ENCODE results near the gene ASL. TPM values are rescaled to one million over a fixed set of nuclear protein-coding genes. Genes with fewer than 3 reads are reported as not detected.
"Not testable (repeated sequence)": the region's sequence is repeated elsewhere in the genome, so short reads cannot be mapped to it uniquely, and the experiment has no call there.

Gene ASL
- total RNA-seq, 1 experiment from 2014 or later: 58.7 TPM

DNA sequence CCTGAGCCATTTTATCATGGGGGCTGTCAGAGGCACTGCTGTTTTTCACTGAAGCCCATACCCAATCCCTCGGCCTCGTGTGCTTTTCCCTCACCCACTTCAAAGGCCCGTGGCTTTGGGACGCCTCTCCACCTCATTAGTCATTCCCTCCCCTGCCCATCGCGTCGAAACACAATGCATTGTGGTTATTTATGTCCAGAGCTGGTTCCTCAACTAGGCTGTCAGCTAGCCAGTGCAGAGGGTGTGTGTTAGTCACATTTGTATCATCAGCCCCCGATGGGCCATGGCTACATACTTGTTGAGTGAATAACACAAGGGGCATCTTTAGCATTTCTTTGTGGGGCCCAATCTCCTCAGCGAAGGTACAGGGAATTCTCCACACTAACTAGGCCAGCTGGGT lies 35.2 kb downstream of the ASL start:
- no peak for DNase-seq (ENCODE audit: low spot score)
- in situ Hi-C loops (cut with HindIII; ENCODE audit: low sequenced_read_pairs): no loop called here

GRCh38 chr7:66114743-66115649 lies 39.4 kb downstream of the ASL start, which contains the start of gene CRCP:
Gene CRCP (plus strand): TSS chr7:66114847. CDS start chr7:66114963, 116 bp downstream.
- in situ Hi-C loops (cut with HindIII; ENCODE audit: low sequenced_read_pairs): no loop called here
- DNase-seq (ENCODE audit: low spot score): peak; percentile 81

GRCh38 chr7:66116680-66117420 lies 41.2 kb downstream of the ASL start:
- in situ Hi-C loops (cut with HindIII; ENCODE audit: low sequenced_read_pairs): not testable (repeated sequence)

GRCh38 chr7:66118603-66119002 lies 43.0 kb downstream of the ASL start:
- no peak for DNase-seq (ENCODE audit: low spot score)
- in situ Hi-C loops (cut with HindIII; ENCODE audit: low sequenced_read_pairs): no loop called here

More at GRCh38 chr7:66116680-66117420, 41.2 kb downstream of the ASL start:
- not testable (repeated sequence) for DNase-seq (ENCODE audit: low spot score)

GRCh38 chr7:66119245-66119850 lies 43.7 kb downstream of the ASL start:
- DNase-seq (ENCODE audit: low spot score): no peak
- in situ Hi-C loops (cut with HindIII; ENCODE audit: low sequenced_read_pairs): no loop called here

GRCh38 chr7:66123175-66123528 lies 47.5 kb downstream of the ASL start:
- DNase-seq (ENCODE audit: low spot score): no peak
- in situ Hi-C loops (cut with HindIII; ENCODE audit: low sequenced_read_pairs): no loop called here

GRCh38 chr7:66124569-66124861 lies 48.9 kb downstream of the ASL start:
- DNase-seq (ENCODE audit: low spot score); in situ Hi-C loops (cut with HindIII; ENCODE audit: low sequenced_read_pairs): not testable (repeated sequence)

DNA sequence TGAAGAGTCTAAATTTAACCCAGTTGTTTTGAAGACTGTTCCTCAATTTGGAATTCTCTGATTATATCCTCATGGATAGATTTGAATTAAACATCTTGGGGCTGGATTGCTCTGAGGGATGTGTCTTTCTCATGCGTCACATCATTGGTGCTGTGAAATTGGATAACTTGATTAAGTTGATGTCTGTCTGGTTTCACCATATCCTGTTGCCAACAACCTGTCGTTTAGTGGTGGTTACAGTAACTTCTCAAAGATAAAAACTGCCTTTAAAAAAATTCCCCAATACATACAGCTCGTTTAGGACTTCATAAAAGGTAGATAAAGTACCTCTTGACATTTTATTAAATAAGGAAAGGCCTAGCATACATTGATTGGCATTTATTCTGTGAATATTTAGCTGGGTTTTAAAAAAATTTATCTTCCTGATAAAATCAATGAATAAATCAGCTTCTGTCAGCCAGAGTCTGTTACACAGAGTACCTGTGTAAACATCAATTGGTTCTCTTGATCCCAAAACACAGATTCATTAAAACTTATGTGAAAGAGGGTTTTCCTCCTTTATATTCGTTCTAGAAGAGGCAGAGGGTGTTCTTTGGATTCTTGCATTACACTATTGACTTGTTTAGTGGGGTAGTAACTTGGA lies 49.6 kb downstream of the ASL start:
- in situ Hi-C loops (cut with HindIII; ENCODE audit: low sequenced_read_pairs): no loop called here
- DNase-seq (ENCODE audit: low spot score): no peak

DNA sequence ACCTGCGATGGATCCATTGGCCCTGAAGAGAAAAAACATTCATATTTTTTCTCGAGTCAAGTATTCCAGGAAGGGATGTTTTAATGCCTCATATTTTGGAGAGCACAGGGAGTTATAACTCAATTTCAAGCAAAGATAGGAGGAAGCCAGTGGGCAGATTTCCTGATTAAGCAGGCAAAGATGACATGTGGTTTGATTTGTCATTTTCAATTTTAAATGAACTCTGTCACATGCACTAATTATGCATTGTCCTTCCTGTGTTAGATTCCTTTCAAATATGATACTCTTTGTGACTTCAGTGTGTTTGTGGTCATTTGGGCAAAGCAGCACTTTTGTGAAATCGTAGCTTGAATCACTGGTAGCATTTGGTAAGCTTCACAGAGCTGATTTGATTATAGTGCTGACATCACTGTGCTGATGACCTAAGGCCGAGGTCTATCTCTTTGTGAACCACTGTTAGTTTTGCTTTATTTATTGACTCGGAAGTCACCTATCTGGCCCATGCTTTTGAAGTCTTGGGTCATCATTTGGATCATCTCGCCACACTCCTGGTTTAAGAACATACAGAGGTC lies 50.2 kb downstream of the ASL start:
- DNase-seq (ENCODE audit: low spot score); in situ Hi-C loops (cut with HindIII; ENCODE audit: low sequenced_read_pairs): not testable (repeated sequence)

GRCh38 chr7:66127172-66127571 lies 51.6 kb downstream of the ASL start:
- in situ Hi-C loops (cut with HindIII; ENCODE audit: low sequenced_read_pairs); DNase-seq (ENCODE audit: low spot score): not testable (repeated sequence)

GRCh38 chr7:66138994-66139752 lies 63.6 kb downstream of the ASL start:
- DNase-seq (ENCODE audit: low spot score): no peak
- in situ Hi-C loops (cut with HindIII; ENCODE audit: low sequenced_read_pairs): no loop called here

GRCh38 chr7:66140924-66141323 lies 65.3 kb downstream of the ASL start:
- in situ Hi-C loops (cut with HindIII; ENCODE audit: low sequenced_read_pairs): no loop called here
- DNase-seq (ENCODE audit: low spot score): peak; percentile 72

DNA sequence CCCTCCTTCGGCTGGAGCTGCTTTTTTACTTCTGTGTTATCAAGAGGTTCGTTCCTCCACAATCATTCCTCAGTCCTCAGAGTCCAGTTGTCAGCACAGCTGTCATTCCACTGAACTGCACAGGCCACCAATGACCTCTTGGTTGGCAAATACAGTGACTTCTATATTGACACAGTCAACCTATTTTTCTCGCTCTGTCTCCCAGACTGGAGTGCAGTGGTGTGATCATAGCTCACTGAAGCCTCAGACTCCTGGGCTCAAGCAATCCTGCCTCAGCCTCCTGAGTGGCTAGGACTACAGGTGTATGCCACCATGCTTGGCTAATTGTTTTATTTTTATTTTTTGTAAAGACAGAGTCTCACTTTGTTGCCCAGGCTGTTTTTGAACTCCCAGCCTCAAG lies 66.7 kb downstream of the ASL start:
- in situ Hi-C loops (cut with HindIII; ENCODE audit: low sequenced_read_pairs): no loop called here

GRCh38 chr7:66142996-66143395 lies 67.4 kb downstream of the ASL start:
- in situ Hi-C loops (cut with HindIII; ENCODE audit: low sequenced_read_pairs): no loop called here
- DNase-seq (ENCODE audit: low spot score): no peak

More for the DNA sequence above, 66.7 kb downstream of the ASL start:
- DNase-seq (ENCODE audit: low spot score): no peak

Other genes with a start within 250 kb of the ASL start
- gene VKORC1L1, start 202.7 kb upstream of the ASL start, total RNA-seq (2014; rRNA removed; shearing (Covaris generic)): 7.9 and 11.5 TPM in 2 replicates
- gene GUSB, start 93.6 kb upstream of the ASL start, total RNA-seq (2014; rRNA removed; shearing (Covaris generic)): 62.1 and 63.7 TPM in 2 replicates
- gene CRCP, start 39.0 kb downstream of the ASL start, total RNA-seq (2014; rRNA removed; shearing (Covaris generic)): 58.0 and 80.2 TPM in 2 replicates
- gene TPST1, start 129.5 kb downstream of the ASL start, total RNA-seq (2014; rRNA removed; shearing (Covaris generic)): 24.4 and 46.7 TPM in 2 replicates

Measured in G401 (cell line).